ENCODE measurements around the gene PRF1. TPM values are rescaled to one million over a fixed set of nuclear protein-coding genes. Genes with fewer than 3 reads are reported as not detected.

The PRF1 gene
- total and polyA plus RNA-seq, 2 of the 13 experiments (the other 11 are each of a cell fraction or from before 2014, with no cell fraction given) = 1.00 to 1.4 TPM

GRCh38 chr10:70596110-70596798, 6.3 kb downstream of the PRF1 start (continued):
- TF ChIP-seq, protein P1, sequence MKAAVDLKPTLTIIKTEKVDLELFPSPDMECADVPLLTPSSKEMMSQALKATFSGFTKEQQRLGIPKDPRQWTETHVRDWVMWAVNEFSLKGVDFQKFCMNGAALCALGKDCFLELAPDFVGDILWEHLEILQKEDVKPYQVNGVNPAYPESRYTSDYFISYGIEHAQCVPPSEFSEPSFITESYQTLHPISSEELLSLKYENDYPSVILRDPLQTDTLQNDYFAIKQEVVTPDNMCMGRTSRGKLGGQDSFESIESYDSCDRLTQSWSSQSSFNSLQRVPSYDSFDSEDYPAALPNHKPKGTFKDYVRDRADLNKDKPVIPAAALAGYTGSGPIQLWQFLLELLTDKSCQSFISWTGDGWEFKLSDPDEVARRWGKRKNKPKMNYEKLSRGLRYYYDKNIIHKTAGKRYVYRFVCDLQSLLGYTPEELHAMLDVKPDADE (CRISPR knock-in tag; IDR thresholded peaks at IDR 0.05) = no peak
- TF ChIP-seq ZNF281 (CRISPR knock-in tag; IDR thresholded peaks at IDR 0.05; ENCODE audit: borderline replicate concordance) (no peak), GPN1 (CRISPR knock-in tag; IDR thresholded peaks at IDR 0.05; ENCODE audit: borderline replicate concordance) (no peak), SP140L (CRISPR knock-in tag; IDR thresholded peaks at IDR 0.05; ENCODE audit: borderline replicate concordance) (no peak), KLF13 (CRISPR knock-in tag; IDR thresholded peaks at IDR 0.05) (no peak), ZMYM3 (CRISPR knock-in tag; IDR thresholded peaks at IDR 0.05) (no peak), ZNF605 (CRISPR knock-in tag; IDR thresholded peaks at IDR 0.05) (no peak), SRSF9 (IDR thresholded peaks at IDR 0.05; ENCODE audit: borderline replicate concordance, insufficient read depth, low read depth, low read length, poor library complexity, severe bottlenecking) (no peak), FOXK2 (IDR thresholded peaks at IDR 0.05) (no peak), ZFP90 (CRISPR knock-in tag; IDR thresholded peaks at IDR 0.05; ENCODE audit: borderline replicate concordance) (no peak), ATF7 (IDR thresholded peaks at IDR 0.05) (no peak), ATF7 (CRISPR knock-in tag; IDR thresholded peaks at IDR 0.05) (no peak), RERE (CRISPR knock-in tag; IDR thresholded peaks at IDR 0.05; ENCODE audit: low read depth) (no peak), ZNF550 (CRISPR knock-in tag; IDR thresholded peaks at IDR 0.05; ENCODE audit: borderline replicate concordance) (no peak), ZBED4 (CRISPR knock-in tag; IDR thresholded peaks at IDR 0.05; ENCODE audit: borderline replicate concordance) (no peak), ZNF225 (CRISPR knock-in tag; IDR thresholded peaks at IDR 0.05) (no peak)
